ENCODE results near the gene TSPAN6. TPM values are rescaled to one million over a fixed set of nuclear protein-coding genes. Genes with fewer than 3 reads are reported as not detected.
A peak's percentile ranks its signal among the peaks of the same experiment; 100 is the strongest.

TSPAN6 gene
- total and polyA plus RNA-seq, 2 of the 4 experiments (the other 2 are of a cell fraction): 16.1 to 20.1 TPM

DNA sequence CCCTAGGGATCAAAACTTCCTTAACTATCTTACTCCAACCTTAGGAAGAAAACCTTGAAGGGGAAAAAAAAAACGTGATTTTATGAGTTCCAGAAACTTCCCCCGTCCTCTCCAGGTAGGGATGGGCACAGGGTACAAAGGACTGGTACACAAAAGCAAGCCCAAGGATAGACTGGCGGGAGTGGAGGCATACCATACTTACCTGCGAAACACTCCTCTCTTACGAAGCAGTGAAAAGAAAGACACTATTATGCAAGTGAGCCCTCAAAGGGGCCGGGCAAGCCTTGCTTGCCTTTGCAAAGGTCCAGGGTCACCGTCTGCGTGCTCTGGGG is 651 bp downstream of the TSPAN6 start:
- ATAC-seq (ENCODE audit: low read depth) (no peak), DNase-seq (no peak)
- H3K14ac ChIP-seq (replicated peaks; ENCODE audit: low read depth, low read length): peak overlapping the region; percentile 58
- H3K36me3 ChIP-seq (ENCODE audit: control insufficient read depth, insufficient read depth, low read length): 0 out of 2 replicates have a peak, but pooled peaks cover 2% of the 10 kb centered on the region
- peak overlapping the region; percentile 91 for H2AFZ ChIP-seq (replicated peaks; ENCODE audit: low read length, poor library complexity)
- peak overlapping the region; percentile 9; the same call in 1 of the 2 replicates for H4K5ac ChIP-seq (ENCODE audit: low read depth, low read length)
- H3K9me3 ChIP-seq (ENCODE audit: control insufficient read depth, insufficient read depth, low read length): no peaks in the 10 kb centered on the region
- no peak overlapping the region for H2BK120ac ChIP-seq (ENCODE audit: low read depth, low read length)
- 45% methylated on average over 2 of the region's 8 CpGs; no CpG with 5 or more reads in 1 of the 2 experiments for WGBS, 2 experiments (ENCODE audit: extremely low coverage in 2 of 2, insufficient read length in 1 of 2)
- H4K91ac ChIP-seq (ENCODE audit: insufficient read depth, low read depth, low read length): no peak overlapping the region
- 0 out of 2 replicates have a peak overlapping the region, but pooled peaks have one; percentile 3 for H3K56ac ChIP-seq (ENCODE audit: extremely low read depth, insufficient read depth, low read length)
- H2AK5ac ChIP-seq (ENCODE audit: low read depth, low read length): no peak overlapping the region
- no peak overlapping the region for H2BK20ac ChIP-seq (ENCODE audit: low read depth, low read length)
- H3K4me2 ChIP-seq (ENCODE audit: low read depth, low read length): peak overlapping the region; percentile 81
- H3K4me1 ChIP-seq (ENCODE audit: control insufficient read depth, insufficient read depth, low read length): no peaks in the 10 kb centered on the region
- BruUV-seq (replicated peaks): no TSS peak
- H3K4ac ChIP-seq (ENCODE audit: low read depth, low read length): peak overlapping the region; percentile 39
- in situ Hi-C loops (cut with MboI; ENCODE audit: low sequenced_read_pairs) (no loop called here), dilution Hi-C loops (cut with HindIII; ENCODE audit: low sequenced_read_pairs, unreplicated experiment) (no loop called here), intact Hi-C loops (cut with micrococcal nuclease) (no loop called here)
- H3K4me3 ChIP-seq (ENCODE audit: insufficient read depth, low read depth, low read length): peak overlapping the region; percentile 63
- H3K23ac ChIP-seq (ENCODE audit: low read depth, low read length): 0 out of 2 replicates have a peak overlapping the region, but pooled peaks have one; percentile 36
- H2BK5ac ChIP-seq (ENCODE audit: low read depth, low read length, poor library complexity, severe bottlenecking): no peak overlapping the region
- H4K20me1 ChIP-seq (ENCODE audit: insufficient read depth, low read length): no peaks in the 10 kb centered on the region
- peak overlapping the region in 1 of 2 experiments; percentile 24; a peak in 1 of 4 replicates for H4K8ac ChIP-seq (ENCODE audit: low read depth in 2 of 2, low read length in 2 of 2)
- H3K9ac ChIP-seq (ENCODE audit: low read depth, low read length): peak overlapping the region; percentile 68
- CTCF ChIA-PET: interaction anchor here (1.7 kb wide), 1 partner anchor 21 kb away, joined by 7 read pairs; no protein-coding TSS in a partner anchor
- H3K27me3 ChIP-seq (ENCODE audit: control insufficient read depth, insufficient read depth, low read length): no peaks in the 10 kb centered on the region; the same call in 1 of the 2 replicates
- no peaks in the 10 kb centered on the region for H3K9me1 ChIP-seq (ENCODE audit: insufficient read depth, low read length)
- TF ChIP-seq MXI1 (IDR thresholded peaks at IDR 0.05; ENCODE audit: borderline replicate concordance, low read depth, low read length) (no peak), FOS (IDR thresholded peaks at IDR 0.05; ENCODE audit: low read depth, low read length) (no peak), CEBPB (IDR thresholded peaks at IDR 0.05; ENCODE audit: low read depth, low read length) (no peak), RCOR1 (IDR thresholded peaks at IDR 0.05; ENCODE audit: insufficient replicate concordance, low read length) (no peak), RFX5 (IDR thresholded peaks at IDR 0.05; ENCODE audit: low read depth, low read length) (no peak), NFE2L2 (IDR thresholded peaks at IDR 0.05; ENCODE audit: low read depth, low read length) (no peak), SMC3 (IDR thresholded peaks at IDR 0.05; ENCODE audit: low read depth, low read length) (no peak), MAZ (IDR thresholded peaks at IDR 0.05; ENCODE audit: borderline replicate concordance, low read depth, low read length) (no peak), RAD21 (IDR thresholded peaks at IDR 0.05; ENCODE audit: low read length) (no peak), POLR2A (IDR thresholded peaks at IDR 0.05; ENCODE audit: low read depth, low read length) (no peak), CHD1 (IDR thresholded peaks at IDR 0.05; ENCODE audit: low read depth, low read length) (no peak), BHLHE40 (IDR thresholded peaks at IDR 0.05; ENCODE audit: low read depth, low read length) (no peak)
- TF ChIP-seq, protein P1, sequence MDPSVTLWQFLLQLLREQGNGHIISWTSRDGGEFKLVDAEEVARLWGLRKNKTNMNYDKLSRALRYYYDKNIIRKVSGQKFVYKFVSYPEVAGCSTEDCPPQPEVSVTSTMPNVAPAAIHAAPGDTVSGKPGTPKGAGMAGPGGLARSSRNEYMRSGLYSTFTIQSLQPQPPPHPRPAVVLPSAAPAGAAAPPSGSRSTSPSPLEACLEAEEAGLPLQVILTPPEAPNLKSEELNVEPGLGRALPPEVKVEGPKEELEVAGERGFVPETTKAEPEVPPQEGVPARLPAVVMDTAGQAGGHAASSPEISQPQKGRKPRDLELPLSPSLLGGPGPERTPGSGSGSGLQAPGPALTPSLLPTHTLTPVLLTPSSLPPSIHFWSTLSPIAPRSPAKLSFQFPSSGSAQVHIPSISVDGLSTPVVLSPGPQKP (IDR thresholded peaks at IDR 0.05; ENCODE audit: borderline replicate concordance, low read depth, low read length): no peak
- H3K79me1 ChIP-seq (ENCODE audit: low read depth in 1 of 2, low read length in 2 of 2): no peaks in the 10 kb centered on the region
- POLR2A ChIA-PET (ENCODE audit: unreplicated experiment): interaction anchor here (1.5 to 1.8 kb wide), 2 partner anchors 14 to 21 kb away, joined by 4 to 12 read pairs; no protein-coding TSS in a partner anchor
- H3K18ac ChIP-seq (ENCODE audit: low read depth, low read length): no peak overlapping the region
- H3K27ac ChIP-seq (ENCODE audit: insufficient read depth, low read length): peak overlapping the region; percentile 44
- no peak overlapping the region for H2AK9ac ChIP-seq (replicated peaks; ENCODE audit: low read depth, low read length, poor library complexity)
- H2BK15ac ChIP-seq (ENCODE audit: low read depth, low read length): no peak overlapping the region

Measured in IMR-90 (cell line).